AG04449 (cell line): Measurements from ENCODE around the gene SYS1.

Source experiments
- CTCF ChIA-PET: fragments of 350-600 bp; formaldehyde crosslinking; extraction: SDS; loops from one replicate; lab custom pipeline; 2021; ENCODE audit warnings: antibody characterized with exemption; lab: Yijun Ruan, JAX
- POLR2A ChIA-PET: fragments of 400-600, 350-600 bp; formaldehyde crosslinking; extraction: SDS; loops from one replicate; lab custom pipeline; 2020; ENCODE audit warnings: antibody characterized with exemption, inconsistent platforms; lab: Yijun Ruan, JAX
- DNase-seq: peaks from one replicate; pipeline ENCODE4 v3.0.0-alpha.2; 2010; ENCODE audit warnings: low read depth, low spot score
- H3K4me3 ChIP-seq: 2 replicates; pipeline ENCODE4 v1.5.1; 2011; ENCODE audit warnings: low read depth, mild to moderate bottlenecking, control low read depth, low read length
- CTCF ChIP-seq: IDR thresholded peaks from one replicate; pipeline ENCODE4 v1.5.1; 2011; ENCODE audit warnings: mild to moderate bottlenecking, moderate library complexity, low read length, control low read depth, inconsistent platforms; ENCODE audit not compliant: insufficient read depth; ENCODE audit errors: missing control alignments

SYS1 gene

GRCh38 chr20:45413479-45413878 is 50.5 kb downstream of the SYS1 start:
- TF ChIP-seq CTCF, result no peak
- ChIA-PET POLR2A (interaction anchor here (0.6 kb wide), 1 partner anchor 50 kb away, joined by 3 read pairs; no protein-coding TSS in a partner anchor), CTCF (interaction anchor here (1.0 to 2.2 kb wide), 5 partner anchors 24 to 357 kb away, joined by 3 to 12 read pairs (median 7); no protein-coding TSS in a partner anchor)
- no peak overlapping the region for H3K4me3 ChIP-seq
- DNase-seq, result no peak

GRCh38 chr20:45415822-45416637 is 53.1 kb downstream of the SYS1 start, which contains the start of gene PIGT:
PIGT (plus strand) TSS chr20:45416141; CDS start chr20:45416157, 16 bp downstream.
- TF ChIP-seq CTCF, result no peak
- ChIA-PET POLR2A (interaction anchor here (0.5 to 1.6 kb wide), 4 partner anchors 10 to 55 kb away, joined by 3 read pairs; no protein-coding TSS in a partner anchor), CTCF (interaction anchor here (0.6 to 2.7 kb wide), 13 partner anchors 9 to 125 kb away, joined by 3 to 13 read pairs (median 4); partner anchors contain the start of gene SYS1)
- no peak for DNase-seq
- peak within 1 kb of the TSS; percentile 97 for H3K4me3 ChIP-seq

- TF ChIP-seq CTCF, result no peak
- CTCF ChIA-PET, result interaction anchor here (0.6 to 2.7 kb wide), 5 partner anchors 20 to 126 kb away, joined by 3 to 13 read pairs (median 5); no protein-coding TSS in a partner anchor
- POLR2A ChIA-PET, result interaction anchor here (1.6 kb wide), 1 partner anchor 56 kb away, joined by 3 read pairs; no protein-coding TSS in a partner anchor
Observed at GRCh38 chr20:45416917-45417316, 54.0 kb downstream of the SYS1 start.

More at GRCh38 chr20:45416917-45417316, 54.0 kb downstream of the SYS1 start:
- H3K4me3 ChIP-seq, result peak overlapping the region; percentile 97
- DNase-seq, result no peak
